Measurements from ENCODE around the gene OR6F1. TPM values are rescaled to one million over a fixed set of nuclear protein-coding genes. Genes with fewer than 3 reads are reported as not detected.

Gene OR6F1
- total and polyA plus RNA-seq, 2 experiments from 2014 or later = not detected

DNA sequence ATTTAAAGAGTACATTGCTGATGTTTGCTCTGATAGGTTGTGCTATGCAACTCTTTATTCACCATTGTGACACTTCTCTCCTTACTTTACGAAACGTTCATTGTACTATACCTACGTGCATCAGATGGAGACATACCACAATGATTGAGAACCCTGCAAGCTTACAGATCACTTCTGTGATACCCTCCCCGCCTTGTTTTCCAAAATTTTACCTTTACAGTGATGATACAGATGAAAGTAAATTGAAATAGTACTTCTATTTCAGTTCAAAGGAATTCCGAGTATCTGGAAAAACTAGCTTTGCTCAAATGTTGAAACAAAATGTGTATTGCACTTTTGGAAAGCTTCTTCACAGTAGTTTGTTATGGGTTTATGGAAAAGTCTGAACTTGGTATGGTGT, 25.3 kb upstream of the OR6F1 start (continued):
- TF ChIP-seq EZH2 (IDR thresholded peaks at IDR 0.05; ENCODE audit: low read depth, unreplicated experiment) (no peak), JUNB (IDR thresholded peaks at IDR 0.05; ENCODE audit: unreplicated experiment) (no peak), STAT1 (IDR thresholded peaks at IDR 0.05; ENCODE audit: unreplicated experiment) (no peak), NANOG (IDR thresholded peaks at IDR 0.05; ENCODE audit: borderline replicate concordance) (no peak)

DNA sequence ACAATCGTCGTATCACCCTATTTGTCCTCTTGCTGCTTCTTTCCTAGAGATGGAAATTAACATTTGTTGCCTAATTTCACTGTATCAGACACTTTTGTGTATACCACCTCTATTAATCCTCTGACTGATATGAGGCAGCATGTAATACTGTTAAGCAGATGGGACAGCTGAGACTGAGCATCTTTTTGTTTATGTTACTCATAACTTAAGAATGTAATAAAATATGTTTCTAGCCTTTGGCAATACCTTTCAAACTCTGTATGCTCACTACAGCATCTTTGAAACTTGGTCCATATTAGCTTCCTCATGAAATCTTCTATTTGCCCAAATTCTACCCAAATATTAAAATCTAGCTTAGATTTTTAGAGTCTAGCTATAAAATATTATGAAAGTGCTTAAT, 24.3 kb upstream of the OR6F1 start:
- H3F3A ChIP-seq (replicated peaks; ENCODE audit: low read depth) = no peaks in the 10 kb centered on the region
- H3K4me3 Mint-ChIP-seq = no peak overlapping the region
- no peak overlapping the region for H2AFZ ChIP-seq
- H3K79me2 ChIP-seq (replicated peaks; ENCODE audit: insufficient read depth) = no peaks in the 10 kb centered on the region
- H3K27ac Mint-ChIP-seq = no peak overlapping the region
- H3K27me3 Mint-ChIP-seq (ENCODE audit: insufficient read depth, low read depth, poor library complexity) = no peaks in the 10 kb centered on the region
- H3K27ac ChIP-seq (ENCODE audit: low read depth) = no peak overlapping the region
- H3K9me2 ChIP-seq (ENCODE audit: insufficient read depth) = no peaks in the 10 kb centered on the region
- ATAC-seq = no peak
- no peaks in the 10 kb centered on the region for H3K4me1 ChIP-seq (ENCODE audit: insufficient read depth)
- no peak overlapping the region for H3K4me3 ChIP-seq
- TF ChIP-seq EZH2 (IDR thresholded peaks at IDR 0.05; ENCODE audit: low read depth, unreplicated experiment) = no peak
- TF ChIP-seq CREB1 (CRISPR knock-in tag; IDR thresholded peaks at IDR 0.05; ENCODE audit: low read depth) = no peak
- no peak for TF ChIP-seq STAT1 (IDR thresholded peaks at IDR 0.05; ENCODE audit: unreplicated experiment)
- TF ChIP-seq, protein P1, sequence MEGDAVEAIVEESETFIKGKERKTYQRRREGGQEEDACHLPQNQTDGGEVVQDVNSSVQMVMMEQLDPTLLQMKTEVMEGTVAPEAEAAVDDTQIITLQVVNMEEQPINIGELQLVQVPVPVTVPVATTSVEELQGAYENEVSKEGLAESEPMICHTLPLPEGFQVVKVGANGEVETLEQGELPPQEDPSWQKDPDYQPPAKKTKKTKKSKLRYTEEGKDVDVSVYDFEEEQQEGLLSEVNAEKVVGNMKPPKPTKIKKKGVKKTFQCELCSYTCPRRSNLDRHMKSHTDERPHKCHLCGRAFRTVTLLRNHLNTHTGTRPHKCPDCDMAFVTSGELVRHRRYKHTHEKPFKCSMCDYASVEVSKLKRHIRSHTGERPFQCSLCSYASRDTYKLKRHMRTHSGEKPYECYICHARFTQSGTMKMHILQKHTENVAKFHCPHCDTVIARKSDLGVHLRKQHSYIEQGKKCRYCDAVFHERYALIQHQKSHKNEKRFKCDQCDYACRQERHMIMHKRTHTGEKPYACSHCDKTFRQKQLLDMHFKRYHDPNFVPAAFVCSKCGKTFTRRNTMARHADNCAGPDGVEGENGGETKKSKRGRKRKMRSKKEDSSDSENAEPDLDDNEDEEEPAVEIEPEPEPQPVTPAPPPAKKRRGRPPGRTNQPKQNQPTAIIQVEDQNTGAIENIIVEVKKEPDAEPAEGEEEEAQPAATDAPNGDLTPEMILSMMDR (conservative IDR thresholded peaks at IDR 0.05; ENCODE audit: low read depth in 2 of 2) = no peak
- no peak for TF ChIP-seq JUNB (IDR thresholded peaks at IDR 0.05; ENCODE audit: unreplicated experiment)
- TF ChIP-seq POLR2AphosphoS5 (IDR thresholded peaks at IDR 0.05; ENCODE audit: low read depth) = no peak
- no peak for TF ChIP-seq NANOG (IDR thresholded peaks at IDR 0.05; ENCODE audit: borderline replicate concordance)
- DNase-seq (ENCODE audit: low spot score) = no peak
- no peaks in the 10 kb centered on the region for H4K20me1 ChIP-seq (replicated peaks; ENCODE audit: insufficient read depth)
- H3K27me3 ChIP-seq (ENCODE audit: insufficient read depth) = no peaks in the 10 kb centered on the region
- H3K4me1 Mint-ChIP-seq = no peaks in the 10 kb centered on the region
- peaks cover 64% of the 10 kb centered on the region for H3K9me3 Mint-ChIP-seq
- H3K4me2 ChIP-seq = no peak overlapping the region
- H3K36me3 Mint-ChIP-seq (ENCODE audit: low read depth) = peaks cover 3% of the 10 kb centered on the region
- no peaks in the 10 kb centered on the region for H3K36me3 ChIP-seq (ENCODE audit: insufficient read depth)

DNA sequence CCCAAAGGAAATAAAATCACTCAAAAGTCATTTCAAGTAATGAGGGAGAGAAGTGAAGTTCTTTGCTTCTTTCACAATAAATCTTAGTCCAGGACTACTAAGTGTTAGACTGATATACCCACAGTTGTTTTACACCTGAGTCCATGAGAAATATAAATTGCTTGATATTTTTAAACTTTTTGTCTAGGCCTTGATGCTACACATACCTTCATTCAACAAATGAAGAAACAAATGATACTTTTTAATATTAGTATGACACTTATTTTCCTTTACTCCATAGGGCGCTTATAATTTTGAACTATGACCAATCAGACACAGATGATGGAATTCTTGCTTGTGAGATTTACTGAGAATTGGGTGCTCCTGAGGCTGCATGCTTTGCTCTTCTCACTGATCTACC, 21.9 kb upstream of the OR6F1 start, which contains the start of gene OR14K1:
Gene OR14K1, plus strand, starts transcription at position 301 of the 400 bp plus-strand sequence. Its CDS starts 0 bp downstream, at position 301.
- no peaks in the 10 kb centered on the region for H3K36me3 ChIP-seq (ENCODE audit: insufficient read depth)
- H3K27ac ChIP-seq (ENCODE audit: low read depth) = no peak within 1 kb of the TSS
- no peaks in the 10 kb centered on the region for H3K4me1 Mint-ChIP-seq
- no peak within 1 kb of the TSS for H3K4me3 ChIP-seq
- no peaks in the 10 kb centered on the region for H3K27me3 ChIP-seq (ENCODE audit: insufficient read depth)
- no peaks in the 10 kb centered on the region for H3K27me3 Mint-ChIP-seq (ENCODE audit: insufficient read depth, low read depth, poor library complexity)
- H3F3A ChIP-seq (replicated peaks; ENCODE audit: low read depth) = no peaks in the 10 kb centered on the region
- H3K9me3 Mint-ChIP-seq = peaks cover 72% of the 10 kb centered on the region
- no peaks in the 10 kb centered on the region for H4K20me1 ChIP-seq (replicated peaks; ENCODE audit: insufficient read depth)
- H3K4me2 ChIP-seq = no peak within 1 kb of the TSS
- H3K79me2 ChIP-seq (replicated peaks; ENCODE audit: insufficient read depth) = no peaks in the 10 kb centered on the region
- H3K4me1 ChIP-seq (ENCODE audit: insufficient read depth) = no peaks in the 10 kb centered on the region
- peaks cover 3% of the 10 kb centered on the region; the same call in 2 of the 3 replicates for H3K36me3 Mint-ChIP-seq (ENCODE audit: low read depth)
- ATAC-seq (no peak), DNase-seq (ENCODE audit: low spot score) (no peak)
- no peak within 1 kb of the TSS for H2AFZ ChIP-seq
- H3K27ac Mint-ChIP-seq = no peak within 1 kb of the TSS
- H3K9me2 ChIP-seq (ENCODE audit: insufficient read depth) = no peaks in the 10 kb centered on the region
- H3K4me3 Mint-ChIP-seq = no peak within 1 kb of the TSS
- TF ChIP-seq CREB1 (CRISPR knock-in tag; IDR thresholded peaks at IDR 0.05; ENCODE audit: low read depth) = no peak
- no peak for TF ChIP-seq ZNF331 (CRISPR knock-in tag; IDR thresholded peaks at IDR 0.05; ENCODE audit: low read depth)
- TF ChIP-seq EZH2 (IDR thresholded peaks at IDR 0.05; ENCODE audit: low read depth, unreplicated experiment) = no peak
- TF ChIP-seq, protein P2, sequence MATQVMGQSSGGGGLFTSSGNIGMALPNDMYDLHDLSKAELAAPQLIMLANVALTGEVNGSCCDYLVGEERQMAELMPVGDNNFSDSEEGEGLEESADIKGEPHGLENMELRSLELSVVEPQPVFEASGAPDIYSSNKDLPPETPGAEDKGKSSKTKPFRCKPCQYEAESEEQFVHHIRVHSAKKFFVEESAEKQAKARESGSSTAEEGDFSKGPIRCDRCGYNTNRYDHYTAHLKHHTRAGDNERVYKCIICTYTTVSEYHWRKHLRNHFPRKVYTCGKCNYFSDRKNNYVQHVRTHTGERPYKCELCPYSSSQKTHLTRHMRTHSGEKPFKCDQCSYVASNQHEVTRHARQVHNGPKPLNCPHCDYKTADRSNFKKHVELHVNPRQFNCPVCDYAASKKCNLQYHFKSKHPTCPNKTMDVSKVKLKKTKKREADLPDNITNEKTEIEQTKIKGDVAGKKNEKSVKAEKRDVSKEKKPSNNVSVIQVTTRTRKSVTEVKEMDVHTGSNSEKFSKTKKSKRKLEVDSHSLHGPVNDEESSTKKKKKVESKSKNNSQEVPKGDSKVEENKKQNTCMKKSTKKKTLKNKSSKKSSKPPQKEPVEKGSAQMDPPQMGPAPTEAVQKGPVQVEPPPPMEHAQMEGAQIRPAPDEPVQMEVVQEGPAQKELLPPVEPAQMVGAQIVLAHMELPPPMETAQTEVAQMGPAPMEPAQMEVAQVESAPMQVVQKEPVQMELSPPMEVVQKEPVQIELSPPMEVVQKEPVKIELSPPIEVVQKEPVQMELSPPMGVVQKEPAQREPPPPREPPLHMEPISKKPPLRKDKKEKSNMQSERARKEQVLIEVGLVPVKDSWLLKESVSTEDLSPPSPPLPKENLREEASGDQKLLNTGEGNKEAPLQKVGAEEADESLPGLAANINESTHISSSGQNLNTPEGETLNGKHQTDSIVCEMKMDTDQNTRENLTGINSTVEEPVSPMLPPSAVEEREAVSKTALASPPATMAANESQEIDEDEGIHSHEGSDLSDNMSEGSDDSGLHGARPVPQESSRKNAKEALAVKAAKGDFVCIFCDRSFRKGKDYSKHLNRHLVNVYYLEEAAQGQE (IDR thresholded peaks at IDR 0.05; ENCODE audit: unreplicated experiment) = no peak
- TF ChIP-seq, protein P1 (conservative IDR thresholded peaks at IDR 0.05; ENCODE audit: low read depth in 2 of 2) = no peak

Measured in GM23338 (cell line).